Kidney (tissue), 14 donors: ENCODE measurements around the gene APOL4. TPM values are rescaled to one million over a fixed set of nuclear protein-coding genes. Genes with fewer than 3 reads are reported as not detected.

Source experiments
- DNase-seq, 5 donors: peaks; one replicate each; pipeline ENCODE4 v3.0.0-alpha.2; 2013 to 2020
- FAIRE-seq: peaks from 2 replicates; lab custom pipeline; 2012; peaks lifted over from hg19 to GRCh38; lab: Jason Lieb, UNC
- H3K27ac ChIP-seq, 2 donors: one replicate each; pipeline ENCODE4 v1.7.0; 2013; ENCODE audit warnings: low read depth in 2 of 2, low read length in 2 of 2, inconsistent platforms in 1 of 2
- H3K27me3 ChIP-seq: one replicate; pipeline ENCODE4 v1.7.1; 2013; ENCODE audit warnings: low read length, inconsistent platforms; ENCODE audit not compliant: control insufficient read depth, insufficient read depth
- H3K36me3 ChIP-seq, 3 donors: one replicate each; pipeline versions ENCODE4 v1.7.0 to v1.7.1; 2013; ENCODE audit warnings: low read length in 3 of 3, control low read depth in 1 of 3, inconsistent platforms in 1 of 3; ENCODE audit not compliant: insufficient read depth in 3 of 3, control insufficient read depth in 2 of 3
- H3K4me1 ChIP-seq, 3 donors: one replicate each; pipeline versions ENCODE4 v1.7.0 to v1.7.1; 2013; ENCODE audit warnings: low read length in 3 of 3, inconsistent platforms in 1 of 3, low read depth in 1 of 3; ENCODE audit not compliant: control insufficient read depth in 2 of 3, insufficient read depth in 2 of 3
- H3K4me3 ChIP-seq, 3 donors: one replicate each; pipeline versions ENCODE4 v1.7.0 to v1.8.1; 2013; ENCODE audit warnings: low read length in 3 of 3, control low read depth in 1 of 3, inconsistent platforms in 1 of 3
- H3K9ac ChIP-seq, 3 donors: one replicate each; pipeline versions ENCODE4 v1.7.0 to v1.7.1; 2013; ENCODE audit warnings: low read length in 3 of 3, control low read depth in 1 of 3, inconsistent platforms in 1 of 3
- H3K9me3 ChIP-seq, 3 donors: one replicate each; pipeline versions ENCODE4 v1.7.0 to v1.7.1; 2013; ENCODE audit warnings: low read length in 3 of 3, control low read depth in 1 of 3, inconsistent platforms in 1 of 3; ENCODE audit not compliant: control insufficient read depth in 2 of 3, insufficient read depth in 1 of 3
- CTCF ChIP-seq: IDR thresholded peaks from 3 replicates; pipeline ENCODE4 v1.5.1; 2012; ENCODE audit warnings: mild to moderate bottlenecking, moderate library complexity, borderline replicate concordance; ENCODE audit not compliant: insufficient read depth; ENCODE audit errors: extremely low read depth
- intact Hi-C: fragments of 100-400 bp; cut with DNase I; formaldehyde crosslinking; loops from one replicate; pipeline ENCODE4 v1.11.1; 2022
- polyA plus RNA-seq: library from polyadenylated mRNA; stranded (reverse); fragments of 350-450 nt; fragmentation: Illumina TruSeq; extraction: RNeasy Lipid Tissue Mini Kit (QIAGEN cat#74804); gene quantifications from one replicate; pipeline ENCODE4 v1.2.3, GENCODE V29; 2014; ENCODE audit warnings: low read depth, low replicate concordance; ENCODE audit not compliant: insufficient read depth
- total RNA-seq: library from RNA; stranded (reverse); fragmentation: NEBNext Ultra II Directional; extraction: Animal tissue kit (Norgen Biotek cat#: 25700); gene quantifications from one replicate; pipeline ENCODE4 v1.2.1, GENCODE V29; 2021
- donor health status: control.
- donor health status: control.
- donor health status: control.
- donor health status: control.
- donor health status: control.
- donor health status: DM: yes; HTN: yes; CAD: no.
- donor health status: Normal renal cell carcinoma (clear cell type).

APOL4 gene
- total and polyA plus RNA-seq, 2 donors from 2014 or later = 6.1 to 8.7 TPM

- intact Hi-C loops = no loop called here
- no peaks in the 10 kb centered on the region for H3K27me3 ChIP-seq
- no peak overlapping the region for H3K9ac ChIP-seq
- no peak for TF ChIP-seq CTCF
- FAIRE-seq (no peak), DNase-seq (no peak)
- no peak overlapping the region for H3K4me3 ChIP-seq
- H3K27ac ChIP-seq = no peak overlapping the region
- H3K36me3 ChIP-seq = no peaks in the 10 kb centered on the region
- no peaks in the 10 kb centered on the region for H3K4me1 ChIP-seq
- no peaks in the 10 kb centered on the region for H3K9me3 ChIP-seq
These were observed 18.2 kb downstream of the APOL4 start for GRCh38 chr22:36183446-36183845.

- H3K27ac ChIP-seq = no peak overlapping the region
- H3K27me3 ChIP-seq = no peaks in the 10 kb centered on the region
- intact Hi-C loops = no loop called here
- H3K9me3 ChIP-seq = no peaks in the 10 kb centered on the region
- FAIRE-seq (no peak), DNase-seq (no peak)
- no peak overlapping the region for H3K4me3 ChIP-seq
- TF ChIP-seq CTCF = no peak
- no peaks in the 10 kb centered on the region for H3K4me1 ChIP-seq
- no peaks in the 10 kb centered on the region for H3K36me3 ChIP-seq
- H3K9ac ChIP-seq = no peak overlapping the region
These were observed 18.8 kb downstream of the APOL4 start for GRCh38 chr22:36182857-36183256.

- H3K27ac ChIP-seq = no peak overlapping the region
- DNase-seq = peak in 2 of 5 donors; percentile 46 to 73
- no peak for TF ChIP-seq CTCF
- no peak for FAIRE-seq
- H3K9me3 ChIP-seq = no peaks in the 10 kb centered on the region
- no peaks in the 10 kb centered on the region for H3K27me3 ChIP-seq
- no peaks in the 10 kb centered on the region for H3K4me1 ChIP-seq
- H3K9ac ChIP-seq = no peak overlapping the region
- intact Hi-C loops = no loop called here
- no peak overlapping the region for H3K4me3 ChIP-seq
- no peaks in the 10 kb centered on the region for H3K36me3 ChIP-seq
These were observed 19.6 kb downstream of the APOL4 start for GRCh38 chr22:36182056-36182455.

GRCh38 chr22:36180928-36181327 is 20.7 kb downstream of the APOL4 start:
- Histone ChIP-seq H3K9me3 (no peaks in the 10 kb centered on the region), H3K27ac (no peak overlapping the region), H3K9ac (no peak overlapping the region), H3K4me3 (no peak overlapping the region), H3K27me3 (no peaks in the 10 kb centered on the region), H3K4me1 (no peaks in the 10 kb centered on the region), H3K36me3 (no peaks in the 10 kb centered on the region)
- intact Hi-C loops = no loop called here
- FAIRE-seq (no peak), DNase-seq (no peak)
- no peak for TF ChIP-seq CTCF
